HCT116 (cell line): ENCODE data around the gene GPR146. TPM values are rescaled to one million over a fixed set of nuclear protein-coding genes. Genes with fewer than 3 reads are reported as not detected.

Experiments
- ATAC-seq: fragments of 200-7000 bp; cut with Tn5 transposase; 2 replicates; pipeline ENCODE4 v1.9.1; 2020; ENCODE audit warnings: mild to moderate bottlenecking, moderate library complexity
- BruUV-seq: library from RNA; stranded (reverse); fragments of 400-500 nt; replicated peaks from 2 replicates; lab custom pipeline; 2021; lab: Mats Ljungman, UMichigan
- CTCF ChIA-PET: fragments of 300-600 bp; sonication (Branson Sonifier 250); formaldehyde crosslinking; loops from one replicate; lab custom pipeline; 2021; ENCODE audit warnings: antibody characterized with exemption; lab: Charles Lee
- POLR2A ChIA-PET: fragments of 300-600, 350-600 bp; sonication (Branson Sonifier 250); formaldehyde crosslinking; loops from one replicate; lab custom pipeline; 2021; ENCODE audit warnings: antibody characterized with exemption; lab: Charles Lee
- RAD21 ChIA-PET, 2 experiments: fragments of 300-600 bp; sonication (Branson Sonifier 250); formaldehyde crosslinking; loops; one replicate each; lab custom pipeline; 2023; ENCODE audit warnings: low total read pairs in 2 of 2; ENCODE audit not compliant: uncharacterized antibody in 2 of 2, unreplicated experiment in 2 of 2, low non-redundant PET in 1 of 2; lab: Charles Lee
- DNase-seq: peaks from one replicate; pipeline ENCODE4 v3.0.0-alpha.2; 2010; ENCODE audit warnings: low read depth, low spot score
- H2AFZ ChIP-seq: fragments of 200-600 bp; shearing (Covaris generic), sonication (generic); 2 replicates; pipeline ENCODE4 v1.6.1; 2017; ENCODE audit warnings: low read depth, mixed run types, mixed read lengths, antibody characterized with exemption, low read length; ENCODE audit not compliant: poor library complexity, severe bottlenecking
- H3K27ac ChIP-seq: 2 replicates; pipeline ENCODE4 v1.5.1; 2012; ENCODE audit warnings: low read depth, low read length
- H3K27me3 ChIP-seq: fragments of 200-600 bp; sonication (generic); 2 replicates; pipeline ENCODE4 v1.6.1; 2016; ENCODE audit warnings: mixed run types, low read length, mixed read lengths; ENCODE audit not compliant: insufficient read depth
- H3K36me3 ChIP-seq, 2 experiments: fragments of 200-500 bp in 1 of 2; fragments of 200-600 bp in 1 of 2; sonication (Bioruptor generic) in 1 of 2; sonication (generic) in 1 of 2; 2 replicates each; pipeline versions ENCODE4 v1.5.1 to v1.6.1; 2014 to 2016; ENCODE audit warnings: low read length in 2 of 2, inconsistent platforms in 1 of 2, mixed read lengths in 1 of 2, mixed run types in 1 of 2; ENCODE audit not compliant: insufficient read depth in 2 of 2, control insufficient read depth in 1 of 2
- H3K4me1 ChIP-seq, 2 experiments: fragments of 200-600 bp in 1 of 2; sonication (generic) in 1 of 2; 2 replicates each; pipeline versions ENCODE4 v1.5.1 to v1.6.1; 2012 to 2017; ENCODE audit warnings: low read length in 2 of 2, inconsistent platforms in 1 of 2, mild to moderate bottlenecking in 1 of 2, mixed read lengths in 1 of 2, mixed run types in 1 of 2, moderate library complexity in 1 of 2; ENCODE audit not compliant: insufficient read depth in 2 of 2, control insufficient read depth in 1 of 2
- H3K4me2 ChIP-seq: fragments of 200-600 bp; sonication (generic); 2 replicates; pipeline ENCODE4 v1.6.1; 2017; ENCODE audit warnings: mixed run types, low read length, mixed read lengths
- H3K4me3 ChIP-seq, 2 experiments: fragments of 200-600 bp in 1 of 2; sonication (generic) in 1 of 2; replicated peaks in 1 of 2; 2 replicates each; pipeline ENCODE4 v1.5.1; 2011 to 2016; ENCODE audit warnings: low read length in 2 of 2, control low read depth in 1 of 2, low read depth in 1 of 2, mild to moderate bottlenecking in 1 of 2, mixed read lengths in 1 of 2, mixed run types in 1 of 2
- H3K79me2 ChIP-seq: fragments of 200-600 bp; sonication (generic); 2 replicates; pipeline ENCODE4 v1.6.1; 2017; ENCODE audit warnings: mild to moderate bottlenecking, mixed run types, low read length, moderate library complexity, mixed read lengths; ENCODE audit not compliant: insufficient read depth
- H3K9ac ChIP-seq: fragments of 200-600 bp; sonication (generic); 2 replicates; pipeline ENCODE4 v1.6.1; 2016; ENCODE audit warnings: low read length, mixed read lengths
- H3K9me2 ChIP-seq: fragments of 200-600 bp; sonication (generic), shearing (Covaris generic); 2 replicates; pipeline ENCODE4 v1.6.1; 2017; ENCODE audit warnings: mixed run types, mild to moderate bottlenecking, moderate library complexity; ENCODE audit not compliant: insufficient read depth
- H3K9me3 ChIP-seq, 2 experiments: fragments of 200-500 bp in 1 of 2; fragments of 200-600 bp in 1 of 2; sonication (Bioruptor generic) in 1 of 2; sonication (generic) in 1 of 2; 2 replicates each; pipeline ENCODE4 v1.6.1; 2014 to 2017; ENCODE audit warnings: low read length in 2 of 2, mixed read lengths in 2 of 2, inconsistent platforms in 1 of 2, low read depth in 1 of 2, mild to moderate bottlenecking in 1 of 2, mixed run types in 1 of 2, moderate library complexity in 1 of 2; ENCODE audit not compliant: control insufficient read depth in 1 of 2, insufficient read depth in 1 of 2
- H4K20me1 ChIP-seq: fragments of 200-600 bp; sonication (generic), shearing (Covaris generic); 2 replicates; pipeline ENCODE4 v1.6.1; 2017; ENCODE audit warnings: mixed run types, mild to moderate bottlenecking, moderate library complexity; ENCODE audit not compliant: insufficient read depth
- EGR1 ChIP-seq: IDR thresholded peaks from 2 replicates; pipeline ENCODE4 v1.6.1; 2012; ENCODE audit warnings: low read depth
- JUND ChIP-seq: IDR thresholded peaks from 2 replicates; pipeline ENCODE4 v1.6.1; 2012
- POLR2A ChIP-seq: IDR thresholded peaks from 2 replicates; pipeline ENCODE4 v1.7.0; 2011; ENCODE audit warnings: borderline replicate concordance; ENCODE audit not compliant: insufficient read depth, insufficient read length; ENCODE audit errors: extremely low read depth
- POLR2AphosphoS5 ChIP-seq: IDR thresholded peaks from 2 replicates; pipeline ENCODE4 v1.6.1; 2011; ENCODE audit warnings: mild to moderate bottlenecking, low read depth, low read length, moderate library complexity
- SIN3A ChIP-seq: IDR thresholded peaks from 2 replicates; pipeline ENCODE4 v1.6.1; 2012; ENCODE audit warnings: low read depth
- TCF7L2 ChIP-seq: IDR thresholded peaks from 2 replicates; pipeline ENCODE4 v1.7.0; 2011; ENCODE audit warnings: borderline replicate concordance, inconsistent platforms; ENCODE audit not compliant: insufficient read depth, insufficient read length; ENCODE audit errors: extremely low read depth
- YY1 ChIP-seq: IDR thresholded peaks from 2 replicates; pipeline ENCODE4 v1.6.1; 2011; ENCODE audit warnings: low read length, low read depth, moderate library complexity, mild to moderate bottlenecking; ENCODE audit not compliant: insufficient replicate concordance; ENCODE audit errors: extremely low read depth
- ZFX ChIP-seq: fragments of 450-650 bp; IDR thresholded peaks from 2 replicates; pipeline ENCODE4 v1.6.1; 2017
- intact Hi-C: fragments of 100-400 bp; cut with micrococcal nuclease; formaldehyde crosslinking; loops from 2 replicates; pipeline ENCODE4 v1.10.0; 2022
- total RNA-seq: library from RNA; stranded (reverse); gene quantifications from one replicate; pipeline ENCODE4 v1.2.1, GENCODE V29; 2021; ENCODE audit not compliant: unreplicated experiment
- TF ChIP-seq, protein P1 (sequence below): IDR thresholded peaks from 2 replicates; pipeline ENCODE4 v1.6.1; 2012

GPR146 gene
- total RNA-seq, 1 experiment from 2014 or later, result 2.4 TPM

- Histone ChIP-seq H3K4me1 (no peaks in the 10 kb centered on the region), H3K9ac (no peak overlapping the region), H3K27ac (no peak overlapping the region), H3K36me3 (peaks cover 0 to 14% of the 10 kb centered on the region in 2 experiments; a peak in 2 of 4 replicates), H2AFZ (no peak overlapping the region), H3K27me3 (no peaks in the 10 kb centered on the region), H3K4me2 (no peak overlapping the region), H3K4me3 (no peak overlapping the region), H3K9me3 (no peaks in the 10 kb centered on the region), H4K20me1 (no peaks in the 10 kb centered on the region), H3K79me2 (peaks cover 31% of the 10 kb centered on the region), H3K9me2 (no peaks in the 10 kb centered on the region)
- no TSS peak for BruUV-seq
- POLR2A ChIA-PET, result no interaction called here
- ATAC-seq, result no peak
- CTCF ChIA-PET, result interaction anchor here (1.5 kb wide), 1 partner anchor 44 kb away, joined by 7 read pairs; no protein-coding TSS in a partner anchor
- RAD21 ChIA-PET, result no interaction called here
- intact Hi-C loops, result loop anchor here (2.0 kb wide), 1 partner anchor 43 kb away; no protein-coding TSS in a partner anchor
- TF ChIP-seq TCF7L2 (no peak), EGR1 (no peak), POLR2A (no peak), JUND (no peak), SIN3A (no peak)
- TF ChIP-seq, protein P1, sequence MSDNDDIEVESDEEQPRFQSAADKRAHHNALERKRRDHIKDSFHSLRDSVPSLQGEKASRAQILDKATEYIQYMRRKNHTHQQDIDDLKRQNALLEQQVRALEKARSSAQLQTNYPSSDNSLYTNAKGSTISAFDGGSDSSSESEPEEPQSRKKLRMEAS, result no peak
- TF ChIP-seq, all 23 proteins: peak for 0
- DNase-seq, result no peak
These were observed 23.0 kb upstream of the GPR146 start for GRCh38 chr7:1021366-1021765.

DNA sequence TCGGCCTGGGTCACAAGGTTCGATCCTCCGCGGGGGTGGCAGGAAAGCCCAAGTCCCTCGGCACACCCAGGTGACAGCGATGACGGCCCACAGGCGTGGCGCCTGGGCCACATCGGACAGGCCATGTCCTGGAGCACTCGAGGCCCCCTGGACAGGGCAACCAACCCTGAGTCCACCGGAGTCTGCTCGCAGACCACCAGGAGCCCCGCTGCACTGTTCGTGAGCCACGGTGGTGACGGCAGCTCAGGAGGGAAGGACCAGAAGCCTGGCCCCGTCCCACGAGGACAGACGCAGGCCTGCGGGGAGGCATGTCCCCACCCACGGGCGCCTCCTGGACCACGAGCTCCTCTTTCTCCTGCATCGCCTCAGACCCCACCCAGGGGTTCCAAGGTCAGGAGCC lies 22.4 kb upstream of the GPR146 start:
- Histone ChIP-seq H3K4me3 (no peak overlapping the region), H3K36me3 (peaks cover 0 to 18% of the 10 kb centered on the region in 2 experiments; a peak in 2 of 4 replicates), H3K27ac (no peak overlapping the region), H3K27me3 (no peaks in the 10 kb centered on the region), H3K4me2 (no peak overlapping the region), H3K9me2 (no peaks in the 10 kb centered on the region), H4K20me1 (no peaks in the 10 kb centered on the region), H3K79me2 (peaks cover 36% of the 10 kb centered on the region), H3K4me1 (peaks cover 0 to 3% of the 10 kb centered on the region in 2 experiments; a peak in 1 of 4 replicates), H3K9ac (no peak overlapping the region), H3K9me3 (no peaks in the 10 kb centered on the region), H2AFZ (no peak overlapping the region)
- intact Hi-C loops, result loop anchor here (2.0 kb wide), 1 partner anchor 43 kb away; no protein-coding TSS in a partner anchor
- ChIA-PET RAD21 (no interaction called here), POLR2A (no interaction called here), CTCF (no interaction called here)
- BruUV-seq, result no TSS peak
- TF ChIP-seq YY1 (no peak), ZFX (no peak), POLR2AphosphoS5 (0 out of 2 replicates have a peak, but pooled peaks have one; percentile 12)
- ATAC-seq (no peak), DNase-seq (no peak)
